Memory B cell (primary cell): ENCODE results near the gene KIF26B.

ENCODE experiments used
- ATAC-seq: fragments of 150-1000 bp; cut with Tn5 transposase; 2 replicates; pipeline ENCODE4 v1.10.0; 2021; ENCODE audit warnings: low read depth, mild to moderate bottlenecking, moderate library complexity
- DNase-seq, 2 donors: peaks; one replicate each; pipeline ENCODE4 v3.0.0; 2022; ENCODE audit warnings: low spot score in 2 of 2
- H3K27ac Mint-ChIP-seq: one replicate; pipeline ENCODE4 v1.8.0; 2022; ENCODE audit warnings: mild to moderate bottlenecking, moderate library complexity, mixed read lengths
- H3K27me3 Mint-ChIP-seq: one replicate; pipeline ENCODE4 v1.8.0; 2022; ENCODE audit warnings: mixed read lengths
- H3K36me3 Mint-ChIP-seq: one replicate; pipeline ENCODE4 v1.8.0; 2022; ENCODE audit warnings: mild to moderate bottlenecking, mixed read lengths
- H3K4me1 Mint-ChIP-seq: one replicate; pipeline ENCODE4 v1.8.0; 2022; ENCODE audit warnings: mixed read lengths
- H3K4me3 Mint-ChIP-seq: one replicate; pipeline ENCODE4 v1.8.0; 2022; ENCODE audit warnings: mild to moderate bottlenecking, moderate library complexity, mixed read lengths
- H3K9me3 Mint-ChIP-seq: one replicate; pipeline ENCODE4 v1.8.0; 2022; ENCODE audit warnings: mixed read lengths

KIF26B gene

GRCh38 chr1:245434280-245434679 is 279.5 kb downstream of the KIF26B start:
- Mint-ChIP-seq H3K27me3 (peaks cover 16% of the 10 kb centered on the region), H3K36me3 (no peaks in the 10 kb centered on the region), H3K27ac (no peak overlapping the region), H3K4me1 (no peaks in the 10 kb centered on the region), H3K9me3 (peaks cover 4% of the 10 kb centered on the region), H3K4me3 (no peak overlapping the region)
- DNase-seq: no peak
- ATAC-seq: no peak

- ATAC-seq: no peak
- H3K4me3 Mint-ChIP-seq: no peak overlapping the region
Observed at GRCh38 chr1:245436407-245436806, 281.6 kb downstream of the KIF26B start.

GRCh38 chr1:245437369-245438062 is 282.7 kb downstream of the KIF26B start:
- no peak overlapping the region for H3K27ac Mint-ChIP-seq
- no peak overlapping the region for H3K4me3 Mint-ChIP-seq
- no peaks in the 10 kb centered on the region for H3K36me3 Mint-ChIP-seq
- DNase-seq: no peak
- peaks cover 4% of the 10 kb centered on the region for H3K9me3 Mint-ChIP-seq
- H3K4me1 Mint-ChIP-seq: no peaks in the 10 kb centered on the region
- ATAC-seq: no peak
- H3K27me3 Mint-ChIP-seq: peaks cover 22% of the 10 kb centered on the region

More at GRCh38 chr1:245436407-245436806, 281.6 kb downstream of the KIF26B start:
- DNase-seq: no peak
- Mint-ChIP-seq H3K27ac (no peak overlapping the region), H3K36me3 (no peaks in the 10 kb centered on the region), H3K9me3 (peaks cover 4% of the 10 kb centered on the region), H3K4me1 (no peaks in the 10 kb centered on the region), H3K27me3 (peaks cover 21% of the 10 kb centered on the region)

GRCh38 chr1:245440922-245441321 is 286.1 kb downstream of the KIF26B start:
- no peak overlapping the region for H3K4me3 Mint-ChIP-seq
- H3K36me3 Mint-ChIP-seq: no peaks in the 10 kb centered on the region
- no peak overlapping the region for H3K27ac Mint-ChIP-seq
- H3K9me3 Mint-ChIP-seq: peaks cover 3% of the 10 kb centered on the region
- no peaks in the 10 kb centered on the region for H3K4me1 Mint-ChIP-seq
- DNase-seq (no peak), ATAC-seq (no peak)
- H3K27me3 Mint-ChIP-seq: peaks cover 17% of the 10 kb centered on the region

- Mint-ChIP-seq H3K4me1 (no peaks in the 10 kb centered on the region), H3K9me3 (peaks cover 3% of the 10 kb centered on the region), H3K36me3 (no peaks in the 10 kb centered on the region), H3K4me3 (no peak overlapping the region), H3K27ac (no peak overlapping the region), H3K27me3 (peaks cover 17% of the 10 kb centered on the region)
- no peak for ATAC-seq
- no peak for DNase-seq
Observed at GRCh38 chr1:245441689-245442088, 286.9 kb downstream of the KIF26B start.

- Mint-ChIP-seq H3K4me1 (no peaks in the 10 kb centered on the region), H3K36me3 (no peaks in the 10 kb centered on the region), H3K27me3 (peaks cover 11% of the 10 kb centered on the region), H3K9me3 (peaks cover 3% of the 10 kb centered on the region), H3K4me3 (no peak overlapping the region), H3K27ac (no peak overlapping the region)
- ATAC-seq: no peak
- no peak for DNase-seq
Observed at GRCh38 chr1:245444147-245444828, 289.5 kb downstream of the KIF26B start.

- Mint-ChIP-seq H3K27ac (no peak overlapping the region), H3K27me3 (peaks cover 10% of the 10 kb centered on the region)
- no peak for DNase-seq
Observed at GRCh38 chr1:245444945-245445344, 290.2 kb downstream of the KIF26B start.

GRCh38 chr1:245448531-245448930 is 293.7 kb downstream of the KIF26B start:
- Mint-ChIP-seq H3K4me3 (no peak overlapping the region), H3K4me1 (no peaks in the 10 kb centered on the region), H3K27ac (no peak overlapping the region), H3K9me3 (peaks cover 4% of the 10 kb centered on the region), H3K36me3 (no peaks in the 10 kb centered on the region), H3K27me3 (peaks cover 4% of the 10 kb centered on the region)
- ATAC-seq (no peak), DNase-seq (no peak)

More at GRCh38 chr1:245444945-245445344, 290.2 kb downstream of the KIF26B start:
- Mint-ChIP-seq H3K9me3 (peaks cover 3% of the 10 kb centered on the region), H3K36me3 (no peaks in the 10 kb centered on the region), H3K4me1 (no peaks in the 10 kb centered on the region), H3K4me3 (no peak overlapping the region)
- ATAC-seq: no peak

- Mint-ChIP-seq H3K36me3 (no peaks in the 10 kb centered on the region), H3K9me3 (peaks cover 4% of the 10 kb centered on the region), H3K27me3 (peaks cover 4% of the 10 kb centered on the region), H3K4me1 (no peaks in the 10 kb centered on the region), H3K4me3 (no peak overlapping the region), H3K27ac (no peak overlapping the region)
- ATAC-seq (no peak), DNase-seq (no peak)
Observed at GRCh38 chr1:245448975-245449431, 294.2 kb downstream of the KIF26B start.

- ATAC-seq: no peak
- no peak overlapping the region for H3K4me3 Mint-ChIP-seq
Observed at GRCh38 chr1:245453541-245453940, 298.8 kb downstream of the KIF26B start.

GRCh38 chr1:245454051-245454450 is 299.3 kb downstream of the KIF26B start:
- H3K4me3 Mint-ChIP-seq: no peak overlapping the region
- no peak overlapping the region for H3K27ac Mint-ChIP-seq
- ATAC-seq: no peak
- H3K36me3 Mint-ChIP-seq: no peaks in the 10 kb centered on the region
- peaks cover 4% of the 10 kb centered on the region for H3K27me3 Mint-ChIP-seq
- H3K9me3 Mint-ChIP-seq: peaks cover 1% of the 10 kb centered on the region
- DNase-seq: no peak
- H3K4me1 Mint-ChIP-seq: no peaks in the 10 kb centered on the region

More at GRCh38 chr1:245453541-245453940, 298.8 kb downstream of the KIF26B start:
- Mint-ChIP-seq H3K4me1 (no peaks in the 10 kb centered on the region), H3K36me3 (no peaks in the 10 kb centered on the region), H3K27ac (no peak overlapping the region), H3K27me3 (peaks cover 4% of the 10 kb centered on the region), H3K9me3 (peaks cover 1% of the 10 kb centered on the region)
- DNase-seq: no peak

GRCh38 chr1:245457562-245457961 is 302.8 kb downstream of the KIF26B start:
- peaks cover 1% of the 10 kb centered on the region for H3K9me3 Mint-ChIP-seq
- ATAC-seq (no peak), DNase-seq (no peak)
- H3K27ac Mint-ChIP-seq: no peak overlapping the region
- H3K36me3 Mint-ChIP-seq: no peaks in the 10 kb centered on the region
- H3K4me3 Mint-ChIP-seq: no peak overlapping the region
- no peaks in the 10 kb centered on the region for H3K4me1 Mint-ChIP-seq
- peaks cover 2% of the 10 kb centered on the region for H3K27me3 Mint-ChIP-seq

- DNase-seq (no peak), ATAC-seq (no peak)
- Mint-ChIP-seq H3K36me3 (no peaks in the 10 kb centered on the region), H3K4me3 (no peak overlapping the region), H3K4me1 (no peaks in the 10 kb centered on the region), H3K27me3 (peaks cover 2% of the 10 kb centered on the region), H3K27ac (no peak overlapping the region), H3K9me3 (no peaks in the 10 kb centered on the region)
Observed at GRCh38 chr1:245458234-245458633, 303.4 kb downstream of the KIF26B start.

GRCh38 chr1:245458761-245459174 is 304.0 kb downstream of the KIF26B start:
- no peak for ATAC-seq
- Mint-ChIP-seq H3K9me3 (no peaks in the 10 kb centered on the region), H3K4me3 (no peak overlapping the region), H3K4me1 (no peaks in the 10 kb centered on the region), H3K27ac (no peak overlapping the region), H3K27me3 (peaks cover 2% of the 10 kb centered on the region), H3K36me3 (no peaks in the 10 kb centered on the region)
- DNase-seq: no peak
